Measurements from ENCODE around the gene GBP1. TPM values are rescaled to one million over a fixed set of nuclear protein-coding genes. Genes with fewer than 3 reads are reported as not detected.
"Not testable (repeated sequence)": the region's sequence is repeated elsewhere in the genome, so short reads cannot be mapped to it uniquely, and the experiment has no call there.

GBP1 gene
- total and polyA plus RNA-seq, 2 of the 4 experiments (the other 2 are of a cell fraction): 39.3 to 118 TPM

DNA sequence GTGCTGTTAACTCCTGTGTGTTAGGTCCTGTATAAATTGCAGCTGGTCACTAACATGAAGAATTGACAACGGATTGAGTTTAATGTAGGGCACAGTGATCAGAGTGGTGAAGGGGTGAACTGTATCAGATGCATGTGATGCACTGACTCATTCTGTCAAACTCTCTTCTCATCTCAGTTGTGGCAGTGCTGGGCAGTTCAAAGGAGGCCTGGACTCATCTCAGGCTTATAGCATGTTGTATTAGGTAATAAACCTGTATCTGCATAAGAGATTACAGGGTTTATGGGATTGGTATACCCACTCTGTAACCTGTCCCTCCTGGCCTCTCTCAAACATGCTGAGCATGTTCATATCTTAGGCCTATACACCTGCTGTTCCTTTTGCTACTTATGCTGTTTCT is 29.9 kb downstream of the GBP1 start:
- Histone ChIP-seq H2BK15ac (ENCODE audit: low read depth, low read length) (no peak overlapping the region), H3K36me3 (ENCODE audit: control insufficient read depth, insufficient read depth, low read length) (no peaks in the 10 kb centered on the region), H2AK5ac (ENCODE audit: low read depth, low read length) (no peak overlapping the region), H2BK120ac (ENCODE audit: low read depth, low read length) (no peak overlapping the region), H3K4ac (ENCODE audit: low read depth, low read length) (no peak overlapping the region), H2BK20ac (ENCODE audit: low read depth, low read length) (no peak overlapping the region), H3K27me3 (ENCODE audit: control insufficient read depth, insufficient read depth, low read length) (no peaks in the 10 kb centered on the region), H3K23ac (ENCODE audit: low read depth, low read length) (no peak overlapping the region), H2AK9ac (replicated peaks; ENCODE audit: low read depth, low read length, poor library complexity) (no peak overlapping the region), H3K79me1 (ENCODE audit: low read depth in 1 of 2, low read length in 2 of 2) (no peaks in the 10 kb centered on the region), H4K8ac (ENCODE audit: low read depth in 2 of 2, low read length in 2 of 2) (no peak overlapping the region), H3K18ac (ENCODE audit: low read depth, low read length) (no peak overlapping the region), H4K5ac (ENCODE audit: low read depth, low read length) (no peak overlapping the region), H3K14ac (replicated peaks; ENCODE audit: low read depth, low read length) (no peak overlapping the region), H3K56ac (ENCODE audit: extremely low read depth, insufficient read depth, low read length) (no peak overlapping the region), H3K4me1 (ENCODE audit: control insufficient read depth, insufficient read depth, low read length) (no peaks in the 10 kb centered on the region), H2AFZ (replicated peaks; ENCODE audit: low read length, poor library complexity) (no peak overlapping the region), H3K4me2 (ENCODE audit: low read depth, low read length) (no peak overlapping the region), H2BK5ac (ENCODE audit: low read depth, low read length, poor library complexity, severe bottlenecking) (no peak overlapping the region), H3K4me3 (ENCODE audit: insufficient read depth, low read depth, low read length) (no peak overlapping the region), H3K9me3 (ENCODE audit: control insufficient read depth, insufficient read depth, low read length) (no peaks in the 10 kb centered on the region), H3K9ac (ENCODE audit: low read depth, low read length) (no peak overlapping the region), H4K20me1 (ENCODE audit: insufficient read depth, low read length) (no peaks in the 10 kb centered on the region), H3K9me1 (ENCODE audit: insufficient read depth, low read length) (no peaks in the 10 kb centered on the region), H4K91ac (ENCODE audit: insufficient read depth, low read depth, low read length) (no peak overlapping the region), H3K27ac (ENCODE audit: insufficient read depth, low read length) (no peak overlapping the region)
- no peak for ATAC-seq (ENCODE audit: low read depth)
- intact Hi-C loops (cut with micrococcal nuclease): no loop called here
- ChIA-PET POLR2A (ENCODE audit: unreplicated experiment) (no interaction called here), CTCF (no interaction called here)
- dilution Hi-C loops (cut with HindIII; ENCODE audit: low sequenced_read_pairs, unreplicated experiment): no loop called here
- BruUV-seq (replicated peaks): no TSS peak
- TF ChIP-seq SMC3 (IDR thresholded peaks at IDR 0.05; ENCODE audit: low read depth, low read length) (no peak), MXI1 (IDR thresholded peaks at IDR 0.05; ENCODE audit: borderline replicate concordance, low read depth, low read length) (no peak), CEBPB (IDR thresholded peaks at IDR 0.05; ENCODE audit: low read depth, low read length) (no peak), MAZ (IDR thresholded peaks at IDR 0.05; ENCODE audit: borderline replicate concordance, low read depth, low read length) (no peak), NFE2L2 (IDR thresholded peaks at IDR 0.05; ENCODE audit: low read depth, low read length) (no peak), BHLHE40 (IDR thresholded peaks at IDR 0.05; ENCODE audit: low read depth, low read length) (no peak), RAD21 (IDR thresholded peaks at IDR 0.05; ENCODE audit: low read length) (no peak)
- in situ Hi-C loops (cut with MboI; ENCODE audit: low sequenced_read_pairs): no loop called here
- no CpG with 5 or more reads among the region's 1 CpG for WGBS, 2 experiments (ENCODE audit: extremely low coverage in 2 of 2, insufficient read length in 1 of 2)
- DNase-seq: no peak

DNA sequence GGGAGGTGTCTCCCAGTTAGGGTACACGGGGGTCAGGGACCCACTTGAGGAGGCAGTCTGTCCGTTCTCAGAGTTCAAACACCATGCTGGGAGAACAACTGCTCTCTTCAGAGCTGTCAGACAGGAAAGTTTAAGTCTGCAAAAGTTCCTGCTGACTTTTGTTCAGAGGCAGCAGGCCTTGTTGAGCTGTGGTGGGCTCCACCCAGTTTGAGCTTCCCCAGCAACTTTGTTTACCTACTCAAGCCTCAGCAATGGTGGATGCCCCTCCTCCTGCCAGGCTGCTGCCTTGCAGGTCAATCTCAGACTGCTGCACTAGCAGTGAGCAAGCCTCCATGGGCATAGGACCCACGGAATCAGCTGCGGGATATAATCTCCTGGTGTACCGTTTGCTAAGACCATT is 31.0 kb downstream of the GBP1 start:
- H3K4me3 ChIP-seq (ENCODE audit: insufficient read depth, low read depth, low read length); CTCF ChIA-PET; H2BK15ac ChIP-seq (ENCODE audit: low read depth, low read length); H3K23ac ChIP-seq (ENCODE audit: low read depth, low read length); in situ Hi-C loops (cut with MboI; ENCODE audit: low sequenced_read_pairs); H3K9me3 ChIP-seq (ENCODE audit: control insufficient read depth, insufficient read depth, low read length); DNase-seq; BruUV-seq (replicated peaks); H4K91ac ChIP-seq (ENCODE audit: insufficient read depth, low read depth, low read length); H3K36me3 ChIP-seq (ENCODE audit: control insufficient read depth, insufficient read depth, low read length); H2AK5ac ChIP-seq (ENCODE audit: low read depth, low read length); ATAC-seq (ENCODE audit: low read depth); H3K27ac ChIP-seq (ENCODE audit: insufficient read depth, low read length); H3K9me1 ChIP-seq (ENCODE audit: insufficient read depth, low read length); H3K9ac ChIP-seq (ENCODE audit: low read depth, low read length); H3K56ac ChIP-seq (ENCODE audit: extremely low read depth, insufficient read depth, low read length); H3K18ac ChIP-seq (ENCODE audit: low read depth, low read length); H3K4ac ChIP-seq (ENCODE audit: low read depth, low read length); H3K27me3 ChIP-seq (ENCODE audit: control insufficient read depth, insufficient read depth, low read length); H3K14ac ChIP-seq (replicated peaks; ENCODE audit: low read depth, low read length); H2BK120ac ChIP-seq (ENCODE audit: low read depth, low read length); H3K79me1 ChIP-seq (ENCODE audit: low read depth in 1 of 2, low read length in 2 of 2); H2AK9ac ChIP-seq (replicated peaks; ENCODE audit: low read depth, low read length, poor library complexity); intact Hi-C loops (cut with micrococcal nuclease); H3K4me1 ChIP-seq (ENCODE audit: control insufficient read depth, insufficient read depth, low read length); H4K8ac ChIP-seq (ENCODE audit: low read depth in 2 of 2, low read length in 2 of 2); H4K5ac ChIP-seq (ENCODE audit: low read depth, low read length); H2BK5ac ChIP-seq (ENCODE audit: low read depth, low read length, poor library complexity, severe bottlenecking); dilution Hi-C loops (cut with HindIII; ENCODE audit: low sequenced_read_pairs, unreplicated experiment); H4K20me1 ChIP-seq (ENCODE audit: insufficient read depth, low read length); H3K4me2 ChIP-seq (ENCODE audit: low read depth, low read length); H2AFZ ChIP-seq (replicated peaks; ENCODE audit: low read length, poor library complexity); H2BK20ac ChIP-seq (ENCODE audit: low read depth, low read length): not testable (repeated sequence)
- 92% methylated on average over 2 of the region's 5 CpGs; no CpG with 5 or more reads in 1 of the 2 experiments for WGBS, 2 experiments (ENCODE audit: extremely low coverage in 2 of 2, insufficient read length in 1 of 2)
- POLR2A ChIA-PET (ENCODE audit: unreplicated experiment): interaction anchor here (0.6 kb wide), 1 partner anchor 64 kb away, joined by 5 read pairs; no protein-coding TSS in a partner anchor

Measured in IMR-90 (cell line).